HEK293T (cell line): ENCODE data around the gene FIGLA.

Experiments
- CTCF ChIA-PET: fragments of 350-600 bp; formaldehyde crosslinking; extraction: SDS; loops from one replicate; lab custom pipeline; 2021; ENCODE audit warnings: antibody characterized with exemption, inconsistent platforms; lab: Yijun Ruan, JAX
- POLR2A ChIA-PET: fragments of 350-600 bp; formaldehyde crosslinking; extraction: SDS; loops from one replicate; lab custom pipeline; 2020; ENCODE audit warnings: antibody characterized with exemption, inconsistent platforms; lab: Yijun Ruan, JAX
- DNase-seq: peaks from one replicate; pipeline ENCODE4 v3.0.0; 2012; ENCODE audit warnings: mixed read lengths; ENCODE audit errors: extremely low spot score
- ARNT ChIP-seq: fragments of 450-650 bp; IDR thresholded peaks from 2 replicates; pipeline ENCODE4 v1.6.1; 2017; ENCODE audit warnings: mild to moderate bottlenecking
- BHLHE40 ChIP-seq: fragments of 450-650 bp; IDR thresholded peaks from 2 replicates; pipeline ENCODE4 v1.6.1; 2016; ENCODE audit warnings: mild to moderate bottlenecking, moderate library complexity, borderline replicate concordance
- CTBP1 ChIP-seq: fragments of 450-650 bp; IDR thresholded peaks from 2 replicates; pipeline ENCODE4 v1.6.1; 2016; ENCODE audit warnings: borderline replicate concordance
- ELF4 ChIP-seq: fragments of 450-650 bp; IDR thresholded peaks from 2 replicates; pipeline ENCODE4 v1.6.1; 2017; ENCODE audit warnings: antibody characterized with exemption
- FOXA1 ChIP-seq: fragments of 450-650 bp; IDR thresholded peaks from 2 replicates; pipeline ENCODE4 v1.6.1; 2016; ENCODE audit warnings: mild to moderate bottlenecking
- FOXK2 ChIP-seq: fragments of 450-650 bp; IDR thresholded peaks from 2 replicates; pipeline ENCODE4 v1.6.1; 2016; ENCODE audit warnings: mild to moderate bottlenecking
- FOXM1 ChIP-seq: fragments of 450-650 bp; IDR thresholded peaks from 2 replicates; pipeline ENCODE4 v1.6.1; 2017; ENCODE audit warnings: mild to moderate bottlenecking, borderline replicate concordance
- HDGF ChIP-seq: fragments of 450-650 bp; IDR thresholded peaks from 2 replicates; pipeline ENCODE4 v1.6.1; 2017; ENCODE audit warnings: antibody characterized with exemption, borderline replicate concordance
- L3MBTL2 ChIP-seq: fragments of 450-650 bp; conservative IDR thresholded peaks from 2 replicates; pipeline ENCODE4 v1.6.1; 2016; ENCODE audit warnings: mild to moderate bottlenecking
- LEF1 ChIP-seq: fragments of 450-650 bp; IDR thresholded peaks from 2 replicates; pipeline ENCODE4 v1.6.1; 2017; ENCODE audit warnings: mild to moderate bottlenecking, borderline replicate concordance
- NFRKB ChIP-seq: fragments of 450-650 bp; IDR thresholded peaks from 2 replicates; pipeline ENCODE4 v1.6.1; 2016; ENCODE audit warnings: mild to moderate bottlenecking, moderate library complexity
- PKNOX1 ChIP-seq: fragments of 450-650 bp; IDR thresholded peaks from 2 replicates; pipeline ENCODE4 v1.6.1; 2016
- SP1 ChIP-seq: fragments of 450-650 bp; IDR thresholded peaks from 2 replicates; pipeline ENCODE4 v1.6.1; 2017
- SUZ12 ChIP-seq: fragments of 450-650 bp; IDR thresholded peaks from 2 replicates; pipeline ENCODE4 v1.6.1; 2016; ENCODE audit warnings: mild to moderate bottlenecking
- TARDBP ChIP-seq: fragments of 450-650 bp; IDR thresholded peaks from 2 replicates; pipeline ENCODE4 v1.6.1; 2016
- ZNF384 ChIP-seq: fragments of 450-650 bp; IDR thresholded peaks from 2 replicates; pipeline ENCODE4 v1.6.1; 2016

The FIGLA gene

GRCh38 chr2:70817284-70817954 lies 27.0 kb upstream of the FIGLA start:
- ChIA-PET CTCF (no interaction called here), POLR2A (no interaction called here)
- no peak for TF ChIP-seq L3MBTL2
- TF ChIP-seq SUZ12 = no peak
- TF ChIP-seq ZNF384 = no peak
- TF ChIP-seq CTBP1 = no peak
- no peak for TF ChIP-seq TARDBP
- no peak for TF ChIP-seq NFRKB
- no peak for TF ChIP-seq ELF4
- TF ChIP-seq BHLHE40 = no peak
- TF ChIP-seq ARNT = no peak
- TF ChIP-seq FOXA1 = no peak
- no peak for TF ChIP-seq SP1
- no peak for TF ChIP-seq HDGF
- TF ChIP-seq PKNOX1 = no peak
- no peak for TF ChIP-seq FOXK2
- no peak for TF ChIP-seq FOXM1
- TF ChIP-seq LEF1 = no peak
- DNase-seq = no peak

GRCh38 chr2:70816726-70817125 lies 26.3 kb upstream of the FIGLA start:
- CTCF ChIA-PET = no interaction called here
- TF ChIP-seq SUZ12 (no peak), FOXK2 (no peak), BHLHE40 (no peak), ELF4 (no peak), NFRKB (no peak), FOXM1 (no peak), FOXA1 (no peak), SP1 (no peak), ZNF384 (no peak), PKNOX1 (no peak), CTBP1 (no peak), TARDBP (no peak), LEF1 (no peak), HDGF (no peak), ARNT (no peak), L3MBTL2 (no peak)
- DNase-seq = no peak
- POLR2A ChIA-PET = no interaction called here

- TF ChIP-seq SUZ12 (no peak), ELF4 (no peak), NFRKB (no peak), ZNF384 (no peak), FOXA1 (no peak), FOXK2 (no peak)
- CTCF ChIA-PET = no interaction called here
- no peak for DNase-seq
- POLR2A ChIA-PET = no interaction called here
Observed at GRCh38 chr2:70808983-70809958, 18.8 kb upstream of the FIGLA start.

- ChIA-PET CTCF (no interaction called here), POLR2A (no interaction called here)
- no peak for TF ChIP-seq L3MBTL2
- no peak for TF ChIP-seq HDGF
- no peak for TF ChIP-seq BHLHE40
- no peak for TF ChIP-seq NFRKB
- no peak for TF ChIP-seq FOXK2
- TF ChIP-seq ZNF384 = no peak
- TF ChIP-seq TARDBP = no peak
- no peak for TF ChIP-seq SP1
- no peak for TF ChIP-seq ELF4
- DNase-seq = no peak
Observed at GRCh38 chr2:70807828-70808118, 17.3 kb upstream of the FIGLA start.

- POLR2A ChIA-PET = no interaction called here
- CTCF ChIA-PET = no interaction called here
- TF ChIP-seq ZNF384 (no peak), FOXM1 (no peak), FOXA1 (no peak), L3MBTL2 (no peak), NFRKB (no peak), TARDBP (no peak), ARNT (no peak), SP1 (no peak)
- DNase-seq = no peak
Observed at GRCh38 chr2:70807102-70807827, 16.8 kb upstream of the FIGLA start.

GRCh38 chr2:70806620-70807019 lies 16.2 kb upstream of the FIGLA start:
- TF ChIP-seq FOXK2 (no peak), PKNOX1 (peak; percentile 73)
- ChIA-PET POLR2A (no interaction called here), CTCF (no interaction called here)
- no peak for DNase-seq
